Muscle of arm (tissue), 12 donors: ENCODE data around the gene VMO1. TPM values are rescaled to one million over a fixed set of nuclear protein-coding genes. Genes with fewer than 3 reads are reported as not detected.

Experiments used
- DNase-seq: peaks from one replicate; pipeline ENCODE4 v3.0.0-alpha.2; 2013
- polyA plus RNA-seq, 12 donors: library from polyadenylated mRNA; unstranded; fragments of 120-200 nt; gene quantifications; one replicate each; pipeline ENCODE4 v1.2.1, GENCODE V29; 2013; ENCODE audit not compliant: insufficient read length in 12 of 12

VMO1 gene
- polyA plus RNA-seq, 12 donors = 0.86 to 10.1 (median 5.1) TPM; not detected in 2

DNA sequence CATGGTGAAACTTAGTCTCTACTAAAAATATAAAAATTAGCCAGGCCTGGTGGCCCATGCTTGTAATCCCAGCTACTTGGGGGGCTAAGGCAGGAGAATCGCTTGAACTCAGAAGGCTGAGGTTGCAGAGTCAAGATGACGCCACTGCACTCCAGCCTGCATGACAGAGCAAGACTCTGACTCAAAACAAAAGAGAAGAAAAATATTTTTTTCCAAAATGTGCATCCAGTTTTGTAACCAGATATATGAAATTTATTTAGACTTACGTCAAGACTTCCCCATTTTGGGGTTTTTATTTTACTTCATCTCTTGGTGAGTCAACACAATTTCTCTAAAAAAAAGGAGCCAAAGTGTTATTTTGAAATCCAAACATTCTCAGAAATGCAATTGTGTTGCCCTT lies 20.0 kb downstream of the VMO1 start:
- no peak for DNase-seq

DNA sequence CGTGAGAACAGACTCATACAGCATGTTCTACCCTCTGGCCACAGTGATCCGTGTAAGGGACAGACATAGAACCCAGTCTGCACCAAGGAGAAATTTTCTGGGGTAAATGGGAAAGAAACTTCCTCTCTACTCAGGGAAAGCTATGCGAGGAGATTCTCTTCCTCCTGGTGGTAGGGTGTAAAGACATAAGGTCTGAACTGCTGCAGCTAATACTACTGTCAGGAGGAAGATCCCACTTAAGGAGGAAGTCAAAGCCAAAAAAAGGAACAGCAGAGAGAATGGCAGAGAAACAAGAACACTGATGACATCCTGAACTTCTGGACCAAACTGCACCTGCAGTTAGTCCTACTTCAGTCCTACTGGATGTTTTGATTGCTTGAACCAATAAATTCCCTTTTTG lies 21.6 kb downstream of the VMO1 start:
- DNase-seq = no peak

DNA sequence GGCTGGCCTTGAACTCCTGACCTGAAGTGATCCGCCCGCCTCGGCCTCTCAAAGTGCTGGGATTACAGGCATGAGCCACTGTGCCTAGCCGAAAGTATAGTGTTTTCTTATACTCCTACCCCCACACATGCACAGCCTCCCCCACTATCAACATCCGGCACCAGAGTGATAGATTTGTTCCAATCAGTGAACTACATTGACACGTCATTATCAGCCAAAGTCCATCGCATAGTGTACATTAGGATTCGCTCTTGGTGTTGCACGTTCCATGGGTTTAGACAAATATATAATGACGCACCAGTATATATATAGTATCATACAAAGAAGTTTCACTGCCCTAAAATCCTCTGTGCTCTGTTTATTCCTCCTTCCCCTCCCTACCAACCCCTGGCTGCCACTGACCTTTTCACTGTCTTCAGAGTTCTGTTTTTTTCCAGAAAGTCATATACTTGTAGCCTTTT lies 26.4 kb downstream of the VMO1 start:
- no peak for DNase-seq

DNA sequence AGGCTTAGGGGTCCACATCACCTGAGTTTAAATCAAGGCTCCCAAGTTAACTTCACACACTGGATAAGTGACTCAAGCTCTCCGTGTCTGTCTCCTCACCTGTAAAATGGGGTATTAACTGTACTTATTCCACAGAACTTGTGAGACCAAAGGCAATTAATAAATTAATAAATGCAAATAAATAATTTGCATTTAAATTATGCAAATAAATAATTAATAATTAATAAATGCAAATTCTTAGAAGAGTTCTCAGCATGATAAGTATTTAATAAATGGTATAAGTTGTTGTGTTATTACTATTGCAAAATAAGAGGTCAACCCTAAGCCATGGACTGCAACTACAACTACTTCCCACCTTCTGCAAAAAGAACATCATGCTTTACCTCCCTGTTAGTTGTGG lies 32.8 kb downstream of the VMO1 start:
- DNase-seq = no peak

DNA sequence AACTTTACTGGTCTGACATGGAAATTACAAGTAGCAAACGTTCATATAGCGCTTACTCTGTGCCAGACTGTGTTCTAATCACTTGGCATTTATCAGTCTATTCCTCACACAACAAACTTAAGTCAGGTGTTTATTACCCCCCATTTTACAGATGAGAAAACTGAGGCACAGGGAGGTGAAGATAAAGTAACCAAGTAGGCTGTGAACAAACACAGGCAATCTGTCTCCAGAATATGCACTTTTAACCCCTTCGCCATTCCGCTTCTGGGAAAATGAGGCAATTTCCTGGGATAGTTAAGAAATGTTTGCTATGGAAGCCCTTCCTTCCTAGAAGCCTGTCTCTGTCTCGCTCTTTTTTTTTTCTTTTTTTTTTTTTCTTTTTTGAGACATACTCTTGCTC lies 34.2 kb downstream of the VMO1 start:
- no peak for DNase-seq

DNA sequence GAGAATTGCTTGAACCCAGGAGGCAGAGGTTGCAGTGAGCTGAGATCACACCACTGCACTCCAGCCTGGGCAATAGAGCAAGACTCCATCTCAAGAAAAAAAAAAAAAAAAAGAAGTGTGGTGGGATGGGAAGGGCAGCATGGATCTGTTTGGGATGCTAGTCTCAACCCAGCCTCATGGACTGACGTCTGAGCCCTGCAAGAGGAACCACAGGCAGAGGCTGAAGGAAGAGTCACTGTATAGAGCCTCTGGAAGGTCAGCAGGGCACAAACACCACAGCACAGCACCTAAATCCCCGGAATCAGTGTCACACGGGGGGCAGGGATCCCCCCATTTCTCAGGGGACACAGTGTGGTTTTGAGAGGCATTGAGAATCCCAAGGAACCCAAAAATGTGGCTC lies 35.6 kb downstream of the VMO1 start:
- no peak for DNase-seq

DNA sequence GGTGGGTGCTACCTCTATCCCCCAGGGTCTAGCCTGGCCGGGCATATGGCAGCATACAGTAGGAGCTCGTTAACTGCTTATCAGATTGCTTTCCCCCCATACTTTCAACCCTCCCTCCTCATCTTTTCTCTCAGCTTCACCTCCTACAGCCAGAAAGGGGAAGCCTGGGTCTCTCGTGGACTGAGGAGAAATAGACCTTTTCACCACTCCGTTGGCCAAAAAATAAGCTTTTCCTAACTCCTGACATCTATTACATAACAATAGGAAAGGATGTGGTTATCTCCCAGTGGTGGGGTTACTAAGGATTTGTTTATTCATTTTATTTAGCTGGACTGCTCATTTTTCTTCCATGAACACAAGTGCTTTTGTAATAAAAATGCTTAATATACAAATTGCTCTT lies 37.5 kb downstream of the VMO1 start:
- DNase-seq = no peak

DNA sequence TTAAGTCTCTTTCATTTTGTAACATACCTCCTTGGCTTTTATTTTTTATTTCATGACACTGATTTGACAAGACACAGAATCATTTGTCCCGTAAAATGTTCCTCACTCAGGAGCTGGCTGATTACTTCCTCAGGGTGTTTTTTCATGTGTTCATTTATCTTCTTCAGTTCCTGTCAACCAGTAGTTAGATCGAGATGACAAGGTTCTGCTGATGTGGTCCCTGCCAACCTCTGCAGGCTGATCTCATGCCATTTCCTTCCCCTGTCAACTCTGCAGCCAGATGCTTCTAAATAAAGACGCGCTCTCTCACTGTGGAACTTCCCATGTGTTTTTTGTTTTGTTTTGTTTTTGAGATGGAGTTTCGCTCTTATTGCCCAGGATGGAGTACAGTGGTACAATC lies 38.3 kb downstream of the VMO1 start:
- DNase-seq = no peak

DNA sequence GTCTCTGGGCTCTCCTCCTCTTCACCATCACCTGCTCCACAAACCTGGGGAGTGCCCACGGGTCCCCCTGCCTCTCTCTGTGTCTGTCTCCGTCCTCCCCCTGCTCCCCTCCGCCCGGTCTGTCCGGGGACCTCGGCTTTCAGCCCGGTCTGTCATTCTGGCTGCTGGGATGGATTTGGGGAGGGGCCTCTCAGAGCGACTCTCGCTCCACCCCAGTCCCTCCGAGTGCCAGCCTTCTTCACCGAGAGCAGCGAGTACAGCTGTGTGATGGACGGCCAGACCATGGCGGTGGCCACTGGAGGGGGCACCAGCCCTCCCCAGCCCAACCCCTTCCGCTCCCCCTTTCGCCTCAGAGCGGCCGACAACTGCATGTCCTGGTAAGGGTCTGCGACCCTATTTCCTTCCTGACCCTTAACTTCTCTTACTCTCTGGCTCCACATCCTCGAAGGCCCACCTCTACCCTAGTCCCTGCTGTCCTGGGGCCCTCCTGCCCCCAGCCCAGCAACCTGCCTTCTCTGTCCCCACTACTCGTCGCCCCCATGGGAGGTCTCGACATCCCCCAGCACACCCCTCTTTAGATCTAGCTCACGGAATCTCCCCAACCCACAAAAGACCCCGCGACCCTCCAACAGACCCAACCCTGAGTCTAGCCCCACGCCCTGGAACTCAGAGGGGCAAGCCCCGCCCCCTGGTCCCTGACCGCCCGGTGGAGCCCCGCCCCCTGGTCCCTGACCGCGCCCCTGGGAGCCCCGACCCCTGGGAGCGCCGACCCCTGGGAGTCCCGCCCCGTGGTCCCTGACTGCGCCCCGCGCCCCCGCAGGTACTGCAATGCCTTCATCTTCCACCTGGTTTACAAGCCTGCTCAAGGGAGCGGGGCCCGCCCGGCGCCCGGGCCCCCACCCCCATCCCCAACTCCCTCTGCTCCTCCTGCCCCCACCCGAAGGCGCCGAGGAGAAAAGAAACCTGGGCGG lies 40.9 kb downstream of the VMO1 start:
- DNase-seq = no peak

DNA sequence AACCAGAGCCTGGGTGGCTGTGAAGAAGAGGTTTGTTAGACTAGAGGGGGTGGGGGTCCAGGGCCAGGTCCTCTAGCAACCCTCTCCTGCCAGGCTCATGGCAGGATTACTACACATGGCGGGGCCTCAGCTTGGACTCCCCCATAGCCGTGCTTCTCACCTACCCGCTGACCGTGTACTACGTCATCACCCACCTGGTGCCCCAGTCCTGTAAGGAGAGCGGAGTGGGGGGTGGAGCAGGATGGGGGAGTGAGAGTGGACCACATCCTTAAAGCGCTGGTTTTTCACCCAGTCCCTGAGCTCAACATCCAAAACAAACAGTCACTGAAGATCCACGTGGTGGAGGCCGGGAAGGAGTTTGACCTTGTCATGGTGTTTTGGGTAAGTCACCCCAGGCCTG lies 42.3 kb downstream of the VMO1 start:
- no peak for DNase-seq

DNA sequence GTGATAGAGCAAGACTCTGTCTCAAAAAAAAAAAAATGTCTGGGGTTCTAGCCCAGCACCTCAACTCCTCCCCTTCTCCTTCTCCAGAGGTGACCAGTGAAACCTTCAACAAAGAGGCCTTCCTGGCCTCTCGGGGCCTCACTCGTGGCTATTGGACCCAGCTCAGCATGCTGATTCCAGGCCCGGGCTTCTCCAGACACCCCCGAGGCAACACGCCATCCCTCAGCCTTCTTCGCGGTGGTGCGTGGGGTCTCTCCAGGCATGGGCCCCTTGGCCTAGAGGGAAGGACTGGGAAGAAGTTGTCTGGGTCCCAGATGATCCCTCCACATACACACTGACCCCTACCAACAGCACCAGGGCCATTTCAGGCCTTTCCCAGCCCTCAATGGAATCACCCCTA lies 42.9 kb downstream of the VMO1 start:
- no peak for DNase-seq

DNA sequence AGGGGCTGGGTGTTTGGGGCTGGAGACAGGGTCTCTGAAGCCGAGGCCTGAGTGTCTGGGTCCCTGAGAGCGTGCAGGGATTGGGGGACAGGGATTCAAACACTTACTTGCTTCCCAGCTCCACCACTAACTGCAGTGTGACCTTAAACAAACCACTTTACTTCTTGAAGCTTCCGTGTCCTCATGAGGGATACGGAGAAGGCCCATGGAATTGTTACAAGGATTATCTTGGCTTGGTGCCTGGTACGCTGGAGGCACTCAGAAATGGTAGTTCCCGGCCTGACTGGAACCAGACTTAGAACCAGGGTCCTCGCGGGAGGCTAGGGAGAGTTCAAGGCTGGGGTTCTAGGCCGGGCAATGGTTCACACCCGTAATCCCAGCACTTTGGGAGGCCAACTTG lies 43.5 kb downstream of the VMO1 start:
- no peak for DNase-seq

DNA sequence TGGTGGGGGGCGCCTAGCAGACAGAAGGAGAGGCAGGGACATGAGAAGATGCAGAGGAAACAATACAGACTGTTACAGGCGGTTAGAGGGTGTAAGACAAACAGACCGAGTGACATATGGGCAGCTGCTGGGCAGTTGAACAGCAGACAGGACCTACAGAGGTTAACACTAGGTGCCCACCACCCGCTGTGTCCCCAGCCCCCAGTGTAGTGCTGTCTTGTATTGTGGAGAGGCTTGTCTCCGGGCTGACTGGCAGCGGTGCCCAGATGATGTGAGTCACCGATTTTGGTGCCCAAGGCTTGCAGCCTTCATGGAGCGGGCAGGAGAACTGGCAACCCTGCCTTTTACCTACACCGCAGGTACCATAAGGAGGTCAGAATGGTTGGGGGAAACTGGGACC lies 44.0 kb downstream of the VMO1 start:
- DNase-seq = no peak

DNA sequence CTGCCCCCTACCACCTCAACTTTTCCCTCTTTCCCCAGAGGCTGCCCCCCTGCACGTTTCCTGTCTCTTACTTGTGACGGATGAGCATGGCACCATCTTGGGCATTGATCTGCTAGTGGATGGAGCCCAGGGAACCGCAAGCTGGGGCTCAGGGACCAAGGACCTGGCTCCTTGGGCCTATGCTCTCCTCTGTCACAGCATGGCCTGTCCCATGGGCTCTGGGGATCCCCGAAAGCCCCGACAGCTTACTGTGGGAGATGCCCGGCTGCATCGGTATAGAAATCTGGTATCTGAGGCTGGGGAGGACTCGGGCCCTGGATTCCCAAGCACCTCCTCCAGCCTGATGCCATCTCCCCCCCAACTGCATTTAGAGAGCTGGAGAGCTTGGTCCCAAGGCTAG lies 44.6 kb downstream of the VMO1 start:
- no peak for DNase-seq

DNA sequence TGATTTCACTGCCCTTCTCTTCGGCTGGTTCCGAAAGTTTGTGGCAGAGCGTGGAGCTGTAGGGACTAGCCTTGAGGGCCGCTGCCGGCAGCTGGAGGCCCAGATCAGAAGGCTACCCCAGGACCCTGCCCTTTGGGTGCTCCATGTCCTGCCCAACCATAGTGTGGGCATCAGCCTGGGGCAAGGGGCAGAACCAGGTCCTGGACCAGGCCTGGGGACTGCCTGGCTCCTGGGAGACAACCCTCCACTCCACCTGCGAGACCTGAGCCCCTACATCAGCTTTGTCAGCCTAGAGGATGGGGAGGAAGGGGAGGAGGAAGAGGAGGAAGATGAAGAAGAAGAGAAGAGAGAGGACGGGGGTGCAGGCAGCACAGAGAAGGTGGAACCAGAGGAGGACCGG lies 45.6 kb downstream of the VMO1 start:
- DNase-seq = no peak

DNA sequence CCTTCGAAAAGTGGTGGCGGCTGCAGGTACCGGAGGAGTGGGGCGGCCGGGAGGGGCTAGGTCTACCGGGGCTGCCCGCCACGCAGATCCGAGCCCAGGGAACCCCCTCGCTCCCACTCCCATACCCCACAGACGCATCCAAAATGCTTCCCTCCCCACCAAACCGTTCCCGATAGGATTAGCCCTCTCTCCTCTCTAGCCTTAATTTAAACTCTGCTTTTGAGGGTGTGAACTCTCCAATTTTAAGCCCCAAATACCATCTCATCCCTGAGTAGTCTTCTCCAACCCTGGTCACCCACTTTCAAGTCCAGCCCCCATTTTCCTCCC lies 46.2 kb downstream of the VMO1 start:
- no peak for DNase-seq

DNA sequence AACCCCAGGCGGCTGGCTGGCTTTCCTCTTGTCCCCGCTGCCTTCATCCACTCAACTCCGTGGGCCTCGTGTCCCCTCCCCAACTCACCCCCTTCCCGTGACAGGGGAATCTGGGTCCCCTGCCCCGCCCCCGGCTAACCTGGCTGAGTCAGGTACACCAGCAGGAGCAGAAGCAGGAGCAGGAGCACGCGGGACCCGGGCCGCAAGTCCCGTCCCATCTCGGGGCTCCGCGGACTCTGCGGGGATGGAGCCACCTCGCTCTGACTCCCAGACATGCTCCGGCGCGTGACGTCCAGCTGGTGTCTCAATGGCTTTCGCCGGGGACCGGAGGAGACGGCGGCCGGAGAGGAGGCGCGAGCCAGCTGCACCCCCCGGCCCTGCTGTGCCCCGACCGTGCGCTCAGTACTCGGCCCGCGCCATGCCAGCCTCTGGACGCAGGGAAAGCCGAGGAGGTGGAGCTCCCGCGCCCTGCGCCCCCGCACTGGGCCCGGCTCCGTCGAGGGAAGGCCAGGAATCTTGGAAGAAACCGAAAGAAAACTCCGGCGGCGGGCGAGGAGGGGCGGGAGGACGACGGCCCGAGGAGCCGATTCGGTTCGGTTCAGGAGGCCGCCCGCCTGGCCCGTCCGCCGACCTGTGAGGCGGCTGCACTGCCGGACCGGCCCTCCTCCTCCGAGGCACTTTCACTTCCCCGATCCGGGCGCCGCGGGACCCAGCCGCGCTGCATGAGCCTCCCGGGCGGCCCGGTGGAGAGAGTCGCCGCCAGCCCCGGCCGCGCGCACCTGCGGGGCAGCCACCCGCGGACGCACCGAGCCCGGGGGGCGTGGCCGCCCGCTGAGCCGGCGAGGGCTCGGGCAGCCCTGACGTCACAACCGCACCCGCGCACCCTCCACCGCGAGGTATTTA lies 46.8 kb downstream of the VMO1 start, which contains the start of the genes CXCL16 and ZMYND15:
TSS of gene CXCL16 (minus strand) at position 807 of the 903 bp plus-strand sequence. CDS start at position 218, 589 bp downstream.
TSS of gene ZMYND15 (plus strand) at position 712 of the 903 bp plus-strand sequence. CDS start 716 bp downstream, outside the sequence.
- no peak for DNase-seq

DNA sequence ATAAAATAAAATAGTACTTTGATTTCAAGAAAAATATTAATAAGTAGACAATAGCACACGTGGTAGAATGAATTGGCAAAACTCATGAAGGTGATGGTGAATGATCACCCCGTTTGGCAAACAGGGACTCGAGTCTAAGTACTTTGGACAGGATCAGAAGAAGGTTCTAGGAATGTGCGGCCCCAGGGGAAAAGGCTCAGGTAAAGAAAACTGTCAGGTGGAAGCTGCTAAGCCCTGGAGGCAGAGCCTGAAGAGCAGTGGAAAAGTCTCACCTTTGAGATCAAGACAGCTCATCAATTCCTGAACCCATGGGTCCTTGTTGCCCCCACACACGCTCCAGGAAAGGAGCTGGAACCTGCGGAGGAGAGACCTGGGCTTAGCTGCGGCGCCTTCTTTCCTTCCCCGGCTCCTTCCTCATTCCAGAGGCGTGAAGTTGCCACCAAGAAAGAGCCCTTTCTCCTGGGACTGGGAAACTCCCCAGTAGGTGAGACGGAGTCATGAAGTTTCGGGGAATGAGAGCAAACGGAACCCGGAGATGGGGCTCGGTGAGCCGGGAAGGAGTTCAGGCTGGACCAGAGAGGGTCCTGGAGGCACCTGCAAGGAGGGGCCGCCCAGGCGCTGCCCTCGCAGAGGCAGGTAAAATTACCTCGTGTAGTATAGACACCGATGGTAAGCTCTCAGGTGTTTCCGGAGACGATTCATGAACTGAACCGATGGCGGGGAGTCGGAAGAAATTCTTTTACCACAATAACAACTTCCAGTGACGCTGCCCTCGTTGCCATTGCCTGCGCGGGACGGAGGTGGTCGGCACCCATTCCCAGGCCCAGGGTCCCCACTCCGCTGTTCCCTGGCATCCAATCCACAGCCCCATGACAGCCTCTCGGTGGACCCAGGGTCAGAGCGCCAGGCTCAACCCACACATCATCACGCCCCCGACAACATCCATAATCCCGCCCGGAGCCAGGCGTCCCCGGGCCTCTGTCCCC lies 47.7 kb downstream of the VMO1 start:
- no peak for DNase-seq

DNA sequence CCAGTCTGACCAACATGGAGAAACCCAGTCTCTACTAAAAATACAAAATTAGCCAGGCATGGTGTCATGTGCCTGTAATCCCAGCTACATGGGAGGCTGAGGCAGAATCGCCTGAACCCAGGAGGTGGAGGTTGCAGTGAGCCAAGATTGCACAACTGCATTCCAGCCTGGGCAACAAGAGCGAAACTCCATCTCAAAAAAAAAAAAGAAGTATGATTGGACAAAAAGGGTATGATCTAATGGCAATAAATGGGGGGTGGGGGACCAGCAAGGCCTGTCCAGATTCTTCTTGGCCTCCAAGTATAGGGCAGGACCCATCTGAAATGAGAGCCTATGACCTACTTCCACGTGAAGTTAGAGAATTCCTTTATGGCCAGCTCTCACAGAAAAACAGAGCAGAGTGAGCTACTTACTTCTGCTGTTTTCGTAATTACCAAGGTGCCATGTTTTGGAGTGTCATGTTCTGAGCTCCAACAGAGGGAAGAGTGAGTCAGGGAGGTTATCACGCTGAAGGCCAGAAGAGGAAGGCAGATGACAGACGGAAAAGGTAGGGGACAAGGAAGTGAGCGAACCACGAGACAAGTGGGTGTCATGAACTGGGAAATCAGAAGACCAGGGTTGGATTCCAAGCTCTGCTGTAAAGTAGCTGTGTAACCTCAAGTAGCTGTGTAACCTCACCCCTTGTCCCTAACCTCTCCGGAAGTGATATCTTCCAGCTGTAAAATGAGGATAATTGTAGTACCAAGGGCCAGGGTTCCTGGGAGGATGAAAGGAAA lies 50.1 kb downstream of the VMO1 start:
- no peak for DNase-seq
